ENCODE results near the gene FAM118A.
"Not testable (repeated sequence)": the region's sequence is repeated elsewhere in the genome, so short reads cannot be mapped to it uniquely, and the experiment has no call there.

Gene FAM118A

GRCh38 chr22:45309422-45310227 is at the start of gene FAM118A:
FAM118A (plus strand) TSS chr22:45309934; CDS start chr22:45322380, 12,446 bp downstream.
- DNase-seq (ENCODE audit: insufficient read length, low spot score) (peak; percentile 65), FAIRE-seq (no peak)
- TF ChIP-seq POLR2A (IDR thresholded peaks at IDR 0.05; ENCODE audit: low read depth, low read length): peak; percentile 56

- not testable (repeated sequence) for FAIRE-seq; DNase-seq (ENCODE audit: insufficient read length, low spot score)
These were observed 49.4 kb upstream of the FAM118A start for GRCh38 chr22:45260395-45260759.

GRCh38 chr22:45261407-45262088 is 48.2 kb upstream of the FAM118A start:
- DNase-seq (ENCODE audit: insufficient read length, low spot score): no peak
- TF ChIP-seq POLR2A (IDR thresholded peaks at IDR 0.05; ENCODE audit: low read depth, low read length): no peak
- FAIRE-seq: no peak

GRCh38 chr22:45262195-45262930 is 47.4 kb upstream of the FAM118A start:
- DNase-seq (ENCODE audit: insufficient read length, low spot score) (no peak), FAIRE-seq (no peak)
- TF ChIP-seq POLR2A (IDR thresholded peaks at IDR 0.05; ENCODE audit: low read depth, low read length): no peak

GRCh38 chr22:45262931-45263462 is 46.7 kb upstream of the FAM118A start:
- DNase-seq (ENCODE audit: insufficient read length, low spot score) (no peak), FAIRE-seq (no peak)
- no peak for TF ChIP-seq POLR2A (IDR thresholded peaks at IDR 0.05; ENCODE audit: low read depth, low read length)

- FAIRE-seq (no peak), DNase-seq (ENCODE audit: insufficient read length, low spot score) (no peak)
- TF ChIP-seq POLR2A (IDR thresholded peaks at IDR 0.05; ENCODE audit: low read depth, low read length): no peak
These were observed 46.1 kb upstream of the FAM118A start for GRCh38 chr22:45263463-45264269.

- no peak for FAIRE-seq
- TF ChIP-seq POLR2A (IDR thresholded peaks at IDR 0.05; ENCODE audit: low read depth, low read length): no peak
- DNase-seq (ENCODE audit: insufficient read length, low spot score): no peak
These were observed 44.2 kb upstream of the FAM118A start for GRCh38 chr22:45265535-45265934.

GRCh38 chr22:45268167-45268957 is 41.4 kb upstream of the FAM118A start:
- peak; percentile 39 for DNase-seq (ENCODE audit: insufficient read length, low spot score)
- no peak for TF ChIP-seq POLR2A (IDR thresholded peaks at IDR 0.05; ENCODE audit: low read depth, low read length)
- FAIRE-seq: no peak

- peak; percentile 52 for DNase-seq (ENCODE audit: insufficient read length, low spot score)
- FAIRE-seq: no peak
- TF ChIP-seq POLR2A (IDR thresholded peaks at IDR 0.05; ENCODE audit: low read depth, low read length): no peak
These were observed 40.5 kb upstream of the FAM118A start for GRCh38 chr22:45268958-45269844.

GRCh38 chr22:45270095-45271020 is 39.4 kb upstream of the FAM118A start:
- no peak for FAIRE-seq
- no peak for DNase-seq (ENCODE audit: insufficient read length, low spot score)

More at GRCh38 chr22:45270095-45271020, 39.4 kb upstream of the FAM118A start:
- no peak for TF ChIP-seq POLR2A (IDR thresholded peaks at IDR 0.05; ENCODE audit: low read depth, low read length)

Data from H54 (cell line).